ENCODE results near the gene ALLC. TPM values are rescaled to one million over a fixed set of nuclear protein-coding genes. Genes with fewer than 3 reads are reported as not detected.

Gene ALLC
- polyA plus RNA-seq, 2 of the 4 experiments (the other 2 are of a cell fraction), result not detected

DNA sequence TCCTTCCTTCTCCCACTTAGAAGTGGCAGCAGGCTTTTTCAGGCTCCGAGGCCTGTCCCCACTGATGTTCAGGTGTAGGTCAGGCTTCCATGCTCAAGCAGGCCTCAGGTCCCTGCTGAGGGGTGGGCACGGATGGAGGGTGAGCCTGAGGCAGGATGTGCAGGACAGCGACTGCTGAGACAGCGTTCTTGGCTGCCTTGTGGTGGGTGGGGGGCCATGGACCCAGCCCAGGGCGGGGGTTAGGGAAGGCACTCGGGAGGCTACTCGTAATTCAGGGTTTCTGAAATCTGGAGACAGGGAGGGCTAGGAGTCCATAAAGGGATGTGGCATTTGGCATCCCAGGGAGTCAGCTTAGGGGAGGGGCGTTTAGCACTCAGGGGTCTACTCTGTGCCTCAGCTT is 32.8 kb upstream of the ALLC start:
- ChIA-PET POLR2A (no interaction called here), CTCF (interaction anchor here (0.6 to 1.0 kb wide), 3 partner anchors 25 to 1504 kb away, joined by 3 read pairs; no protein-coding TSS in a partner anchor)
- H3K9me3 ChIP-seq, result no peaks in the 10 kb centered on the region
- H3K4me3 ChIP-seq, result no peak overlapping the region
- DNase-seq (ENCODE audit: low read depth in 1 of 2, low spot score in 1 of 2) (no peak), FAIRE-seq (no peak), ATAC-seq (no peak)
- no peak overlapping the region for H3K4me2 ChIP-seq
- WGBS (ENCODE audit: missing lambda C conversion rate), result 64% methylated on average over 6 of the region's 8 CpGs
- no peak for TF ChIP-seq JUNB (IDR thresholded peaks at IDR 0.05)
- no peak for TF ChIP-seq MAZ (IDR thresholded peaks at IDR 0.05; ENCODE audit: borderline replicate concordance, low read depth, low read length)
- TF ChIP-seq SMC3 (IDR thresholded peaks at IDR 0.05), result no peak
- TF ChIP-seq FOSB (CRISPR knock-in tag; IDR thresholded peaks at IDR 0.05), result no peak
- no peak for TF ChIP-seq POLR2AphosphoS2 (conservative IDR thresholded peaks at IDR 0.05; ENCODE audit: low read length)
- TF ChIP-seq ESRRA (IDR thresholded peaks at IDR 0.05; ENCODE audit: borderline replicate concordance, low read length), result no peak
- no peak for TF ChIP-seq HES2 (IDR thresholded peaks at IDR 0.05)
- TF ChIP-seq, protein P1, sequence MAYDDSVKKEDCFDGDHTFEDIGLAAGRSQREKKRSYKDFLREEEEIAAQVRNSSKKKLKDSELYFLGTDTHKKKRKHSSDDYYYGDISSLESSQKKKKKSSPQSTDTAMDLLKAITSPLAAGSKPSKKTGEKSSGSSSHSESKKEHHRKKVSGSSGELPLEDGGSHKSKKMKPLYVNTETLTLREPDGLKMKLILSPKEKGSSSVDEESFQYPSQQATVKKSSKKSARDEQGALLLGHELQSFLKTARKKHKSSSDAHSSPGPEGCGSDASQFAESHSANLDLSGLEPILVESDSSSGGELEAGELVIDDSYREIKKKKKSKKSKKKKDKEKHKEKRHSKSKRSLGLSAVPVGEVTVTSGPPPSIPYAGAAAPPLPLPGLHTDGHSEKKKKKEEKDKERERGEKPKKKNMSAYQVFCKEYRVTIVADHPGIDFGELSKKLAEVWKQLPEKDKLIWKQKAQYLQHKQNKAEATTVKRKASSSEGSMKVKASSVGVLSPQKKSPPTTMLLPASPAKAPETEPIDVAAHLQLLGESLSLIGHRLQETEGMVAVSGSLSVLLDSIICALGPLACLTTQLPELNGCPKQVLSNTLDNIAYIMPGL (CRISPR knock-in tag; IDR thresholded peaks at IDR 0.05; ENCODE audit: borderline replicate concordance), result no peak
- no peak for TF ChIP-seq PHF8 (IDR thresholded peaks at IDR 0.05; ENCODE audit: borderline replicate concordance, low read depth)
- TF ChIP-seq, protein P2, sequence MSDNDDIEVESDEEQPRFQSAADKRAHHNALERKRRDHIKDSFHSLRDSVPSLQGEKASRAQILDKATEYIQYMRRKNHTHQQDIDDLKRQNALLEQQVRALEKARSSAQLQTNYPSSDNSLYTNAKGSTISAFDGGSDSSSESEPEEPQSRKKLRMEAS (IDR thresholded peaks at IDR 0.05), result no peak
- TF ChIP-seq KDM5A (IDR thresholded peaks at IDR 0.05), result no peak
- no peak for TF ChIP-seq NPAS2 (CRISPR knock-in tag; IDR thresholded peaks at IDR 0.05; ENCODE audit: borderline replicate concordance)
- TF ChIP-seq BHLHE40 (IDR thresholded peaks at IDR 0.05; ENCODE audit: low read depth, low read length), result no peak
- TF ChIP-seq, protein P3, sequence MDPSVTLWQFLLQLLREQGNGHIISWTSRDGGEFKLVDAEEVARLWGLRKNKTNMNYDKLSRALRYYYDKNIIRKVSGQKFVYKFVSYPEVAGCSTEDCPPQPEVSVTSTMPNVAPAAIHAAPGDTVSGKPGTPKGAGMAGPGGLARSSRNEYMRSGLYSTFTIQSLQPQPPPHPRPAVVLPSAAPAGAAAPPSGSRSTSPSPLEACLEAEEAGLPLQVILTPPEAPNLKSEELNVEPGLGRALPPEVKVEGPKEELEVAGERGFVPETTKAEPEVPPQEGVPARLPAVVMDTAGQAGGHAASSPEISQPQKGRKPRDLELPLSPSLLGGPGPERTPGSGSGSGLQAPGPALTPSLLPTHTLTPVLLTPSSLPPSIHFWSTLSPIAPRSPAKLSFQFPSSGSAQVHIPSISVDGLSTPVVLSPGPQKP (IDR thresholded peaks at IDR 0.05; ENCODE audit: low read depth, low read length), result no peak
- TF ChIP-seq, protein P4, sequence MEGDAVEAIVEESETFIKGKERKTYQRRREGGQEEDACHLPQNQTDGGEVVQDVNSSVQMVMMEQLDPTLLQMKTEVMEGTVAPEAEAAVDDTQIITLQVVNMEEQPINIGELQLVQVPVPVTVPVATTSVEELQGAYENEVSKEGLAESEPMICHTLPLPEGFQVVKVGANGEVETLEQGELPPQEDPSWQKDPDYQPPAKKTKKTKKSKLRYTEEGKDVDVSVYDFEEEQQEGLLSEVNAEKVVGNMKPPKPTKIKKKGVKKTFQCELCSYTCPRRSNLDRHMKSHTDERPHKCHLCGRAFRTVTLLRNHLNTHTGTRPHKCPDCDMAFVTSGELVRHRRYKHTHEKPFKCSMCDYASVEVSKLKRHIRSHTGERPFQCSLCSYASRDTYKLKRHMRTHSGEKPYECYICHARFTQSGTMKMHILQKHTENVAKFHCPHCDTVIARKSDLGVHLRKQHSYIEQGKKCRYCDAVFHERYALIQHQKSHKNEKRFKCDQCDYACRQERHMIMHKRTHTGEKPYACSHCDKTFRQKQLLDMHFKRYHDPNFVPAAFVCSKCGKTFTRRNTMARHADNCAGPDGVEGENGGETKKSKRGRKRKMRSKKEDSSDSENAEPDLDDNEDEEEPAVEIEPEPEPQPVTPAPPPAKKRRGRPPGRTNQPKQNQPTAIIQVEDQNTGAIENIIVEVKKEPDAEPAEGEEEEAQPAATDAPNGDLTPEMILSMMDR (IDR thresholded peaks at IDR 0.05), result no peak
- H3K4me1 ChIP-seq, result no peaks in the 10 kb centered on the region
- H3K27ac ChIP-seq, result no peak overlapping the region

GRCh38 chr2:3626118-3626811 is 31.7 kb upstream of the ALLC start:
- POLR2A ChIA-PET, result no interaction called here
- CTCF ChIA-PET, result interaction anchor here (0.6 to 1.2 kb wide), 2 partner anchors 24 to 162 kb away, joined by 4 read pairs; no protein-coding TSS in a partner anchor
- FAIRE-seq, result no peak
- Histone ChIP-seq H3K27ac (no peak overlapping the region), H3K4me3 (no peak overlapping the region), H3K9me3 (no peaks in the 10 kb centered on the region), H3K4me2 (no peak overlapping the region), H3K4me1 (no peaks in the 10 kb centered on the region)
- DNase-seq (ENCODE audit: low read depth in 1 of 2, low spot score in 1 of 2), result no peak
- no peak for ATAC-seq
- WGBS (ENCODE audit: missing lambda C conversion rate), result 61% methylated on average over 12 of the region's 12 CpGs
- TF ChIP-seq EHMT2 (IDR thresholded peaks at IDR 0.05; ENCODE audit: low read depth) (no peak), HOXB5 (CRISPR knock-in tag; IDR thresholded peaks at IDR 0.05) (no peak), HOXB13 (CRISPR knock-in tag; IDR thresholded peaks at IDR 0.05; ENCODE audit: low read depth) (no peak), CBX8 (IDR thresholded peaks at IDR 0.05) (no peak), EP300 (IDR thresholded peaks at IDR 0.05) (no peak), TP53 (CRISPR knock-in tag; IDR thresholded peaks at IDR 0.05) (no peak), CBX2 (IDR thresholded peaks at IDR 0.05; ENCODE audit: borderline replicate concordance, low read depth) (no peak)
- TF ChIP-seq, protein P4 (IDR thresholded peaks at IDR 0.05), result no peak
- TF ChIP-seq, protein P5, sequence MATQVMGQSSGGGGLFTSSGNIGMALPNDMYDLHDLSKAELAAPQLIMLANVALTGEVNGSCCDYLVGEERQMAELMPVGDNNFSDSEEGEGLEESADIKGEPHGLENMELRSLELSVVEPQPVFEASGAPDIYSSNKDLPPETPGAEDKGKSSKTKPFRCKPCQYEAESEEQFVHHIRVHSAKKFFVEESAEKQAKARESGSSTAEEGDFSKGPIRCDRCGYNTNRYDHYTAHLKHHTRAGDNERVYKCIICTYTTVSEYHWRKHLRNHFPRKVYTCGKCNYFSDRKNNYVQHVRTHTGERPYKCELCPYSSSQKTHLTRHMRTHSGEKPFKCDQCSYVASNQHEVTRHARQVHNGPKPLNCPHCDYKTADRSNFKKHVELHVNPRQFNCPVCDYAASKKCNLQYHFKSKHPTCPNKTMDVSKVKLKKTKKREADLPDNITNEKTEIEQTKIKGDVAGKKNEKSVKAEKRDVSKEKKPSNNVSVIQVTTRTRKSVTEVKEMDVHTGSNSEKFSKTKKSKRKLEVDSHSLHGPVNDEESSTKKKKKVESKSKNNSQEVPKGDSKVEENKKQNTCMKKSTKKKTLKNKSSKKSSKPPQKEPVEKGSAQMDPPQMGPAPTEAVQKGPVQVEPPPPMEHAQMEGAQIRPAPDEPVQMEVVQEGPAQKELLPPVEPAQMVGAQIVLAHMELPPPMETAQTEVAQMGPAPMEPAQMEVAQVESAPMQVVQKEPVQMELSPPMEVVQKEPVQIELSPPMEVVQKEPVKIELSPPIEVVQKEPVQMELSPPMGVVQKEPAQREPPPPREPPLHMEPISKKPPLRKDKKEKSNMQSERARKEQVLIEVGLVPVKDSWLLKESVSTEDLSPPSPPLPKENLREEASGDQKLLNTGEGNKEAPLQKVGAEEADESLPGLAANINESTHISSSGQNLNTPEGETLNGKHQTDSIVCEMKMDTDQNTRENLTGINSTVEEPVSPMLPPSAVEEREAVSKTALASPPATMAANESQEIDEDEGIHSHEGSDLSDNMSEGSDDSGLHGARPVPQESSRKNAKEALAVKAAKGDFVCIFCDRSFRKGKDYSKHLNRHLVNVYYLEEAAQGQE (IDR thresholded peaks at IDR 0.05), result no peak
- TF ChIP-seq, protein P3 (IDR thresholded peaks at IDR 0.05; ENCODE audit: low read depth, low read length), result no peak

Data from A549 (cell line).